BLaER1 treated with 17β-estradiol and CSF1 and Interleukin-3, amounts not matched to agents 10 nM and 100 nM (cell line): ENCODE results near the gene BACE2.

ENCODE experiments used
- H3K27ac ChIP-seq, 11 experiments: shearing (Covaris generic); formaldehyde crosslinking; 2 replicates each; pipeline ENCODE4 v1.8.1; 2022
- H3K27me3 ChIP-seq, 11 experiments: shearing (Covaris generic); formaldehyde crosslinking; 2 replicates each; pipeline ENCODE4 v1.8.1; 2022
- H3K36me3 ChIP-seq, 11 experiments: shearing (Covaris generic); formaldehyde crosslinking; 2 replicates each; pipeline ENCODE4 v1.8.1; 2022
- H3K4me1 ChIP-seq, 10 experiments: shearing (Covaris generic); formaldehyde crosslinking; 2 replicates each; pipeline ENCODE4 v1.8.1; 2022
- H3K4me2 ChIP-seq, 11 experiments: shearing (Covaris generic); formaldehyde crosslinking; 2 replicates each; pipeline ENCODE4 v1.8.1; 2022
- H3K4me3 ChIP-seq, 10 experiments: shearing (Covaris generic); formaldehyde crosslinking; 2 replicates each; pipeline ENCODE4 v1.8.1; 2022
- H3K9ac ChIP-seq, 11 experiments: shearing (Covaris generic); formaldehyde crosslinking; 2 replicates each; pipeline ENCODE4 v1.8.1; 2022
- H3K9me3 ChIP-seq, 11 experiments: shearing (Covaris generic); formaldehyde crosslinking; replicated peaks in 1 of 11; 2 replicates each; pipeline ENCODE4 v1.8.1; 2022
- H4K20me1 ChIP-seq, 11 experiments: shearing (Covaris generic); formaldehyde crosslinking; 2 replicates each; pipeline ENCODE4 v1.8.1; 2022
- Cebpa-rat ChIP-seq, 11 experiments: shearing (Covaris generic); IDR thresholded peaks; 2 replicates each; pipeline ENCODE4 v1.8.1; 2022

The BACE2 gene

GRCh38 chr21:41160036-41160435 lies 7.9 kb upstream of the BACE2 start:
- H4K20me1 ChIP-seq, result no peaks in the 10 kb centered on the region
- H3K4me2 ChIP-seq, result no peak overlapping the region
- no peaks in the 10 kb centered on the region for H3K4me1 ChIP-seq
- no peaks in the 10 kb centered on the region for H3K27me3 ChIP-seq
- no peak overlapping the region for H3K4me3 ChIP-seq
- H3K9ac ChIP-seq, result no peak overlapping the region
- TF ChIP-seq Cebpa-rat (IDR thresholded peaks at IDR 0.05), result no peak
- H3K36me3 ChIP-seq, result no peaks in the 10 kb centered on the region
- H3K27ac ChIP-seq, result no peak overlapping the region
- peaks cover 16 to 26% (median 20%) of the 10 kb centered on the region in 11 experiments for H3K9me3 ChIP-seq

- H3K4me2 ChIP-seq, result no peak overlapping the region
- H3K27me3 ChIP-seq, result peaks cover 0 to 7% (median 0%) of the 10 kb centered on the region in 11 experiments; a peak in 4 of 22 replicates
- H3K36me3 ChIP-seq, result no peaks in the 10 kb centered on the region
- H3K4me1 ChIP-seq, result no peaks in the 10 kb centered on the region
- no peak for TF ChIP-seq Cebpa-rat (IDR thresholded peaks at IDR 0.05)
- no peak overlapping the region for H3K4me3 ChIP-seq
- no peak overlapping the region for H3K27ac ChIP-seq
- H3K9me3 ChIP-seq, result peaks cover 16 to 23% (median 20%) of the 10 kb centered on the region in 11 experiments
- no peak overlapping the region for H3K9ac ChIP-seq
- H4K20me1 ChIP-seq, result no peaks in the 10 kb centered on the region
Measured at GRCh38 chr21:41161428-41161827, 6.5 kb upstream of the BACE2 start.

GRCh38 chr21:41162096-41162495 lies 5.9 kb upstream of the BACE2 start:
- Histone ChIP-seq H3K4me3 (no peak overlapping the region), H3K36me3 (no peaks in the 10 kb centered on the region), H3K4me2 (no peak overlapping the region), H3K4me1 (no peaks in the 10 kb centered on the region), H3K9me3 (peaks cover 16 to 23% (median 20%) of the 10 kb centered on the region in 11 experiments), H3K27ac (no peak overlapping the region), H3K9ac (no peak overlapping the region), H4K20me1 (no peaks in the 10 kb centered on the region), H3K27me3 (peaks cover 0 to 12% (median under 1%) of the 10 kb centered on the region in 11 experiments; a peak in 9 of 22 replicates)
- no peak for TF ChIP-seq Cebpa-rat (IDR thresholded peaks at IDR 0.05)

GRCh38 chr21:41163091-41163490 lies 4.9 kb upstream of the BACE2 start:
- no peak overlapping the region for H3K9ac ChIP-seq
- peaks cover 0 to 18% (median 8%) of the 10 kb centered on the region in 11 experiments; a peak in 15 of 22 replicates for H3K27me3 ChIP-seq

GRCh38 chr21:41164052-41164451 lies 3.9 kb upstream of the BACE2 start:
- Histone ChIP-seq H3K36me3 (no peaks in the 10 kb centered on the region), H3K9ac (no peak overlapping the region), H3K27me3 (peaks cover 1 to 27% (median 17%) of the 10 kb centered on the region in 11 experiments; a peak in 20 of 22 replicates), H3K27ac (no peak overlapping the region), H3K4me2 (no peak overlapping the region), H3K4me3 (no peak overlapping the region), H3K4me1 (peaks cover 0 to 6% (median 1%) of the 10 kb centered on the region in 10 experiments; a peak in 12 of 20 replicates), H3K9me3 (peaks cover 2 to 8% (median 6%) of the 10 kb centered on the region in 11 experiments; a peak in 15 of 22 replicates), H4K20me1 (no peaks in the 10 kb centered on the region; a peak in 1 of 22 replicates)
- no peak for TF ChIP-seq Cebpa-rat (IDR thresholded peaks at IDR 0.05)

More at GRCh38 chr21:41163091-41163490, 4.9 kb upstream of the BACE2 start:
- no peak overlapping the region for H3K4me3 ChIP-seq
- H3K4me1 ChIP-seq, result no peaks in the 10 kb centered on the region
- H3K27ac ChIP-seq, result no peak overlapping the region
- H3K9me3 ChIP-seq, result peaks cover 11 to 18% (median 15%) of the 10 kb centered on the region in 11 experiments
- no peak overlapping the region for H3K4me2 ChIP-seq
- TF ChIP-seq Cebpa-rat (IDR thresholded peaks at IDR 0.05), result no peak
- H3K36me3 ChIP-seq, result no peaks in the 10 kb centered on the region
- H4K20me1 ChIP-seq, result no peaks in the 10 kb centered on the region

- Histone ChIP-seq H3K4me1 (peaks cover 0 to 13% (median 5%) of the 10 kb centered on the region in 10 experiments; a peak in 12 of 20 replicates), H3K27ac (no peak overlapping the region), H3K4me3 (no peak overlapping the region), H3K36me3 (no peaks in the 10 kb centered on the region), H3K4me2 (no peak overlapping the region), H3K9ac (no peak overlapping the region), H4K20me1 (no peaks in the 10 kb centered on the region; a peak in 2 of 22 replicates), H3K27me3 (peaks cover 12 to 38% (median 27%) of the 10 kb centered on the region in 11 experiments), H3K9me3 (no peaks in the 10 kb centered on the region)
- no peak for TF ChIP-seq Cebpa-rat (IDR thresholded peaks at IDR 0.05)
Measured at GRCh38 chr21:41164981-41165655, 2.8 kb upstream of the BACE2 start.

- Histone ChIP-seq H3K4me2 (peak overlapping the region; percentile 90 to 100 (median 99); a peak in 20 of 22 replicates), H3K9me3 (no peaks in the 10 kb centered on the region), H3K27me3 (peaks cover 13 to 41% (median 29%) of the 10 kb centered on the region in 11 experiments), H3K4me3 (peak overlapping the region in 9 of 10 experiments; percentile 70 to 88 (median 77); a peak in 12 of 20 replicates), H3K36me3 (no peaks in the 10 kb centered on the region), H3K9ac (peak overlapping the region in 4 of 11 experiments; percentile 83 to 93 (median 89); a peak in 6 of 22 replicates), H3K27ac (peak overlapping the region in 2 of 11 experiments; percentile 85 to 88; a peak in 3 of 22 replicates), H4K20me1 (peaks cover 0 to 4% (median 0%) of the 10 kb centered on the region in 11 experiments; a peak in 2 of 22 replicates), H3K4me1 (peaks cover 0 to 21% (median 14%) of the 10 kb centered on the region in 10 experiments; a peak in 14 of 20 replicates)
- no peak for TF ChIP-seq Cebpa-rat (IDR thresholded peaks at IDR 0.05)
Measured at GRCh38 chr21:41166884-41167283, 1.1 kb upstream of the BACE2 start.

- TF ChIP-seq Cebpa-rat (IDR thresholded peaks at IDR 0.05), result no peak
- Histone ChIP-seq H3K4me1 (peaks cover 0 to 21% (median 14%) of the 10 kb centered on the region in 10 experiments; a peak in 14 of 20 replicates), H3K9ac (peak overlapping the region; percentile 75 to 93 (median 83)), H3K36me3 (no peaks in the 10 kb centered on the region), H3K9me3 (no peaks in the 10 kb centered on the region), H4K20me1 (peaks cover 0 to 4% (median 0%) of the 10 kb centered on the region in 11 experiments; a peak in 2 of 22 replicates), H3K27ac (peak overlapping the region; percentile 32 to 88 (median 76); a peak in 15 of 22 replicates), H3K27me3 (peaks cover 13 to 41% (median 29%) of the 10 kb centered on the region in 11 experiments), H3K4me3 (peak overlapping the region; percentile 70 to 88 (median 78)), H3K4me2 (peak overlapping the region; percentile 96 to 100 (median 99))
Measured at GRCh38 chr21:41168391-41169257, 664 bp downstream of the BACE2 start.
